Large intestine (tissue), 3 donors: ENCODE results near the gene PCSK6. TPM values are rescaled to one million over a fixed set of nuclear protein-coding genes. Genes with fewer than 3 reads are reported as not detected.

Experiments
- DNase-seq, 2 donors: peaks; one replicate each; pipeline versions ENCODE4 v3.0.0 to v3.0.0-alpha.2; 2013
- H3K27ac ChIP-seq: one replicate; pipeline ENCODE4 v1.5.1; 2013; ENCODE audit warnings: low read length
- H3K27me3 ChIP-seq: 2 replicates; pipeline ENCODE4 v1.6.1; 2013; ENCODE audit warnings: low read length; ENCODE audit not compliant: control insufficient read depth, insufficient read depth
- H3K36me3 ChIP-seq: 2 replicates; pipeline ENCODE4 v1.6.1; 2013; ENCODE audit warnings: low read length; ENCODE audit not compliant: control insufficient read depth, insufficient read depth
- H3K4me1 ChIP-seq: one replicate; pipeline ENCODE4 v1.6.1; 2013; ENCODE audit warnings: low read length; ENCODE audit not compliant: control insufficient read depth, insufficient read depth
- H3K4me3 ChIP-seq: one replicate; pipeline ENCODE4 v1.5.1; 2013; ENCODE audit warnings: low read length
- H3K9me3 ChIP-seq: one replicate; pipeline ENCODE4 v1.6.1; 2013; ENCODE audit warnings: mild to moderate bottlenecking, low read depth, low read length, moderate library complexity; ENCODE audit not compliant: control insufficient read depth
- WGBS: methylation state at CpG from one replicate; pipeline ENCODE4 v1.1.5; 2013; ENCODE audit warnings: low lambda C conversion rate; ENCODE audit not compliant: insufficient coverage; 5-methylcytosine and 5-hydroxymethylcytosine counted together
- polyA plus RNA-seq: library from polyadenylated mRNA; unstranded; fragments of 120-200 nt; gene quantifications from one replicate; pipeline ENCODE4 v1.2.1, GENCODE V29; 2013

The PCSK6 gene
- polyA plus RNA-seq, 1 donor = 22.2 TPM

GRCh38 chr15:101453123-101454120 lies 36.1 kb downstream of the PCSK6 start:
- Histone ChIP-seq H3K27ac (no peak overlapping the region), H3K27me3 (no peaks in the 10 kb centered on the region), H3K36me3 (no peaks in the 10 kb centered on the region), H3K9me3 (no peaks in the 10 kb centered on the region), H3K4me3 (no peak overlapping the region), H3K4me1 (peaks cover 16% of the 10 kb centered on the region)
- WGBS = no CpG with 5 or more reads among the region's 20 CpGs
- peak in 1 of 2 donors; percentile 65 for DNase-seq

GRCh38 chr15:101452572-101452971 lies 36.9 kb downstream of the PCSK6 start:
- H3K4me1 ChIP-seq = peaks cover 16% of the 10 kb centered on the region
- H3K27me3 ChIP-seq = no peaks in the 10 kb centered on the region
- H3K36me3 ChIP-seq = no peaks in the 10 kb centered on the region
- H3K27ac ChIP-seq = no peak overlapping the region
- no peak overlapping the region for H3K4me3 ChIP-seq
- no peaks in the 10 kb centered on the region for H3K9me3 ChIP-seq
- WGBS = no CpG with 5 or more reads among the region's 11 CpGs
- DNase-seq = no peak

- Histone ChIP-seq H3K27ac (no peak overlapping the region), H3K4me1 (peaks cover 16% of the 10 kb centered on the region), H3K4me3 (no peak overlapping the region), H3K36me3 (no peaks in the 10 kb centered on the region), H3K9me3 (no peaks in the 10 kb centered on the region), H3K27me3 (no peaks in the 10 kb centered on the region)
- 72% methylated on average over 2 of the region's 3 CpGs for WGBS
- DNase-seq = no peak
Measured at GRCh38 chr15:101451846-101452245, 37.7 kb downstream of the PCSK6 start.

- Histone ChIP-seq H3K4me1 (peaks cover 16% of the 10 kb centered on the region), H3K4me3 (no peak overlapping the region), H3K9me3 (no peaks in the 10 kb centered on the region), H3K27me3 (no peaks in the 10 kb centered on the region), H3K27ac (no peak overlapping the region), H3K36me3 (no peaks in the 10 kb centered on the region)
- peak in 1 of 2 donors; percentile 45 for DNase-seq
- 40% methylated on average over 1 of the region's 19 CpGs for WGBS
Measured at GRCh38 chr15:101451266-101451799, 38.2 kb downstream of the PCSK6 start.

GRCh38 chr15:101450403-101451265 lies 38.9 kb downstream of the PCSK6 start:
- DNase-seq = no peak
- H3K27ac ChIP-seq = no peak overlapping the region
- H3K4me1 ChIP-seq = peaks cover 16% of the 10 kb centered on the region
- no CpG with 5 or more reads among the region's 18 CpGs for WGBS
- H3K27me3 ChIP-seq = no peaks in the 10 kb centered on the region
- no peaks in the 10 kb centered on the region for H3K36me3 ChIP-seq
- H3K4me3 ChIP-seq = no peak overlapping the region
- H3K9me3 ChIP-seq = no peaks in the 10 kb centered on the region

GRCh38 chr15:101449471-101450402 lies 39.8 kb downstream of the PCSK6 start:
- peaks cover 16% of the 10 kb centered on the region for H3K4me1 ChIP-seq
- H3K4me3 ChIP-seq = no peak overlapping the region
- no peaks in the 10 kb centered on the region for H3K36me3 ChIP-seq
- no peaks in the 10 kb centered on the region for H3K27me3 ChIP-seq
- no peak for DNase-seq
- H3K27ac ChIP-seq = no peak overlapping the region
- 20% methylated on average over 1 of the region's 21 CpGs for WGBS
- H3K9me3 ChIP-seq = no peaks in the 10 kb centered on the region

- DNase-seq = no peak
- Histone ChIP-seq H3K36me3 (no peaks in the 10 kb centered on the region), H3K27ac (no peak overlapping the region), H3K4me1 (peaks cover 10% of the 10 kb centered on the region), H3K9me3 (no peaks in the 10 kb centered on the region), H3K27me3 (no peaks in the 10 kb centered on the region), H3K4me3 (no peak overlapping the region)
- no CpG with 5 or more reads among the region's 3 CpGs for WGBS
Measured at GRCh38 chr15:101448336-101448735, 41.2 kb downstream of the PCSK6 start.

- 80% methylated on average over 1 of the region's 20 CpGs for WGBS
- no peaks in the 10 kb centered on the region for H3K9me3 ChIP-seq
- peaks cover 7% of the 10 kb centered on the region for H3K4me1 ChIP-seq
- no peak overlapping the region for H3K27ac ChIP-seq
- H3K36me3 ChIP-seq = no peaks in the 10 kb centered on the region
- no peaks in the 10 kb centered on the region for H3K27me3 ChIP-seq
- no peak for DNase-seq
- no peak overlapping the region for H3K4me3 ChIP-seq
Measured at GRCh38 chr15:101447561-101448071, 41.9 kb downstream of the PCSK6 start.

GRCh38 chr15:101447168-101447533 lies 42.4 kb downstream of the PCSK6 start:
- WGBS = no CpG with 5 or more reads among the region's 2 CpGs
- Histone ChIP-seq H3K27ac (peak overlapping the region; percentile 28), H3K9me3 (no peaks in the 10 kb centered on the region), H3K36me3 (no peaks in the 10 kb centered on the region), H3K4me3 (no peak overlapping the region), H3K4me1 (peaks cover 7% of the 10 kb centered on the region), H3K27me3 (no peaks in the 10 kb centered on the region)
- no peak for DNase-seq
